PFSK-1 (cell line): ENCODE measurements around the gene TNRC6A.

Experiments
- FOXP2 ChIP-seq: optimal IDR thresholded peaks from 2 replicates; pipeline ENCODE3; 2011; ENCODE audit warnings: borderline replicate concordance, control low read depth, inconsistent platforms; ENCODE audit not compliant: insufficient read depth; ENCODE audit errors: extremely low read length, extremely low read depth
- POLR2AphosphoS5 ChIP-seq: IDR thresholded peaks from 2 replicates; pipeline ENCODE4 v1.6.1; 2012; ENCODE audit warnings: low read depth, mild to moderate bottlenecking, control low read depth, low read length, moderate library complexity
- SIN3A ChIP-seq: IDR thresholded peaks from 2 replicates; pipeline ENCODE4 v1.6.1; 2012; ENCODE audit warnings: mild to moderate bottlenecking, low read length, moderate library complexity, borderline replicate concordance; ENCODE audit not compliant: insufficient read depth
- TAF1 ChIP-seq: IDR thresholded peaks from 2 replicates; pipeline ENCODE4 v1.6.1; 2012; ENCODE audit warnings: low read length, control low read depth, borderline replicate concordance; ENCODE audit not compliant: insufficient read depth
- TF ChIP-seq, protein P1 (sequence below), 2 experiments: IDR thresholded peaks; 2 replicates each; pipeline versions ENCODE4 v1.6.1 to v1.8.0; 2011 to 2012; ENCODE audit warnings: low read depth in 2 of 2, low read length in 2 of 2, control low read depth in 1 of 2, inconsistent platforms in 1 of 2, mild to moderate bottlenecking in 1 of 2, moderate library complexity in 1 of 2; ENCODE audit not compliant: insufficient read depth in 1 of 2

Gene TNRC6A

DNA sequence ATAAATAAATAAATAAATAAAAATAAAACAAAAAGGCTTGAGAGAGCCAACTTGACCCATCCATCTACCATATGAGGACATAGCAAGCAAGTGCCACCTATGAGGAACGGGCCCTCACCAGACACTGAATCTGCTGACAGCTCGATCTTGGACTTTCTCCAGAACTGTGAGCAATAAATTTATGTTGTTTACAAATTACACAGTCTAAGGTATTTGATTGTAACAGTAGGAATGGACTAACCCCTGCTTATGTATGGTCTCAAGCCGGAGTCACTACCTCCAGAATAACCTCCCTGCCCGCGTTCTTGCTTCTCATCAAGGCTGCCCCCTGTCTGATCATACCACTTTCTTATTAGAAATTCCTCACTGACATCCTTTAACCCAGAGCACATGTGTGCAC is 126.2 kb downstream of the TNRC6A start:
- TF ChIP-seq POLR2AphosphoS5 (no peak), FOXP2 (no peak), SIN3A (no peak), TAF1 (no peak)
- TF ChIP-seq, protein P1, sequence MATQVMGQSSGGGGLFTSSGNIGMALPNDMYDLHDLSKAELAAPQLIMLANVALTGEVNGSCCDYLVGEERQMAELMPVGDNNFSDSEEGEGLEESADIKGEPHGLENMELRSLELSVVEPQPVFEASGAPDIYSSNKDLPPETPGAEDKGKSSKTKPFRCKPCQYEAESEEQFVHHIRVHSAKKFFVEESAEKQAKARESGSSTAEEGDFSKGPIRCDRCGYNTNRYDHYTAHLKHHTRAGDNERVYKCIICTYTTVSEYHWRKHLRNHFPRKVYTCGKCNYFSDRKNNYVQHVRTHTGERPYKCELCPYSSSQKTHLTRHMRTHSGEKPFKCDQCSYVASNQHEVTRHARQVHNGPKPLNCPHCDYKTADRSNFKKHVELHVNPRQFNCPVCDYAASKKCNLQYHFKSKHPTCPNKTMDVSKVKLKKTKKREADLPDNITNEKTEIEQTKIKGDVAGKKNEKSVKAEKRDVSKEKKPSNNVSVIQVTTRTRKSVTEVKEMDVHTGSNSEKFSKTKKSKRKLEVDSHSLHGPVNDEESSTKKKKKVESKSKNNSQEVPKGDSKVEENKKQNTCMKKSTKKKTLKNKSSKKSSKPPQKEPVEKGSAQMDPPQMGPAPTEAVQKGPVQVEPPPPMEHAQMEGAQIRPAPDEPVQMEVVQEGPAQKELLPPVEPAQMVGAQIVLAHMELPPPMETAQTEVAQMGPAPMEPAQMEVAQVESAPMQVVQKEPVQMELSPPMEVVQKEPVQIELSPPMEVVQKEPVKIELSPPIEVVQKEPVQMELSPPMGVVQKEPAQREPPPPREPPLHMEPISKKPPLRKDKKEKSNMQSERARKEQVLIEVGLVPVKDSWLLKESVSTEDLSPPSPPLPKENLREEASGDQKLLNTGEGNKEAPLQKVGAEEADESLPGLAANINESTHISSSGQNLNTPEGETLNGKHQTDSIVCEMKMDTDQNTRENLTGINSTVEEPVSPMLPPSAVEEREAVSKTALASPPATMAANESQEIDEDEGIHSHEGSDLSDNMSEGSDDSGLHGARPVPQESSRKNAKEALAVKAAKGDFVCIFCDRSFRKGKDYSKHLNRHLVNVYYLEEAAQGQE (IDR thresholded peaks at IDR 0.05; ENCODE audit: insufficient read depth in 1 of 2, low read depth in 2 of 2, low read length in 2 of 2) = no peak

- TF ChIP-seq FOXP2 (no peak), SIN3A (no peak)
- TF ChIP-seq, protein P1 (IDR thresholded peaks at IDR 0.05; ENCODE audit: insufficient read depth in 1 of 2, low read depth in 2 of 2, low read length in 2 of 2) = peak; percentile 99
Observed at GRCh38 chr16:24858219-24859041, 129.0 kb downstream of the TNRC6A start.

DNA sequence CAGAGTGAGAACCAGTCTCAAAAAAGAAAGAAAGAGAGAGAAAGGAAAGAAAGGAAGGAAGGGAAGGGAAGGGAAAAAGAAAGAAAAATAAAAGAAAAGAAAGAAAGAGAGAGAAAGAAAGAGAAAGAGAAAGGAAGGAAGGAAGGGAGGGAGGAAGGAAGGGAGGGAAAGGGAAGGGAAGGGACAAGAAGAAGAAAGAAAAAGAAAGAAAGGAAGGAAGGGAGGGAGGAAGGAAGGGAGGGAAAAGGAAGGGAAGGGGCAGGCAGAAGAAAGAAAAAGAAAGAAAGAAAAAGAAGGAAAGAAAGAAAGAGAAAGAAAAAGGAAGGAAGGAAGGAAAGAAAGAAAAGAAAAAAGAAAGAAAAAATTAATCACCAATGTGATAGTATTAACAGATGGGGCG is 132.0 kb downstream of the TNRC6A start:
- no peak for TF ChIP-seq TAF1
- TF ChIP-seq FOXP2 = no peak
- TF ChIP-seq POLR2AphosphoS5 = no peak
- TF ChIP-seq, protein P1 (IDR thresholded peaks at IDR 0.05; ENCODE audit: insufficient read depth in 1 of 2, low read depth in 2 of 2, low read length in 2 of 2) = no peak
- TF ChIP-seq SIN3A = no peak

DNA sequence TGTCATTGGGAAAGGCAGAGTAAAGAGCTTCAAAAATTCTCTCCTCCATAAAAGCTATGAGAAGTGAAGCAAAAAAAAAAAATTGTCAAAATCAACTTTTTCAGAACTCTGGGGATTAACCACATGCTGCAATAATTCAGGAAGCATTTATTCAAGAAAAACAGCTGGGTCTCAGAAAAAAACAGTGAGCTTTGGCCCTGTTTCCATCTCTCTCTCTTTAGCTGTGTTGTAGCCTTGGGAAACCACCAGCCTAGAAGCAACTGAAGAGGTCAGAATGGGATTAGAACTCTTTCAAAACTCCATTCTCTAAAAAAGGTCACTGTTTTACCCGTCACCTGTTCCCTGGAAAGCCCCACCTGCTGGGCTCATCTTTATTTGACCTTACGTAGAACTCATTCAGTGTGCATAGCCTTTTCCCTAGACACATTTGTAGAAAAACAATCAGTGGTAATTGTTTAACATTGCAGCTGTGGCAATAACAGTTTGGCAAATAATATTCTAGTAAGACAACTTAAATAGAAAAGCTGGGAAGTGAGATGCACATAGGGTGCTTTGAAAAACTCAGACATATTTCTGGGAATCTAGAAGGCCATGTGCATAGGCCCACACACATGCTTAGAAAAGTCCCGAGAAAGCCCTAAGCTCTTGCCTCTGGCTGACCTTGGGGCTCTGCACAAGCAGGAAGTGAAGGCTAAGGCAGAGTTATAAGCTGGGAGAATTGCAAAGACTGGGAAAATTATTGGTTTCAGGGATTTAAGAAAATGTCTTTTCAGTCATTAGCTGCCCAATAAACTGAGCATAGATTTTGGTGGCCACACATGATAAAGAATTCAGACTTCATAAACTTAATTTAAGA is 134.4 kb downstream of the TNRC6A start:
- TF ChIP-seq, protein P1 (IDR thresholded peaks at IDR 0.05; ENCODE audit: insufficient read depth in 1 of 2, low read depth in 2 of 2, low read length in 2 of 2) = no peak
- TF ChIP-seq POLR2AphosphoS5 = no peak
